Prostate gland (tissue), 2 donors: Measurements from ENCODE around the gene MYO16. TPM values are rescaled to one million over a fixed set of nuclear protein-coding genes. Genes with fewer than 3 reads are reported as not detected.

ENCODE experiments used
- DNase-seq: peaks from one replicate; pipeline ENCODE4 v3.0.0-alpha.2; 2019; ENCODE audit warnings: low spot score
- H3K27ac ChIP-seq, 2 donors: fragments of 200-600 bp; sonication (generic); 2 replicates each; pipeline ENCODE4 v1.5.1; 2017 to 2019
- H3K27me3 ChIP-seq: fragments of 200-600 bp; sonication (generic); replicated peaks from 2 replicates; pipeline ENCODE4 v1.5.1; 2019; ENCODE audit not compliant: insufficient read depth
- H3K36me3 ChIP-seq, 2 donors: fragments of 200-600 bp; sonication (generic); 1 replicate in 1 of 2; 2 replicates in 1 of 2; pipeline versions ENCODE4 v1.5.1 to v1.8.1; 2017 to 2019
- H3K4me1 ChIP-seq: fragments of 200-600 bp; sonication (generic); replicated peaks from 2 replicates; pipeline ENCODE4 v1.5.1; 2019
- H3K4me3 ChIP-seq, 2 donors: fragments of 200-600 bp; sonication (generic); 2 replicates each; pipeline ENCODE4 v1.5.1; 2017 to 2019
- H3K9me3 ChIP-seq: fragments of 200-600 bp; sonication (generic); 2 replicates; pipeline ENCODE4 v1.5.1; 2017
- CTCF ChIP-seq, 4 experiments: fragments of 200-600 bp in 2 of 4; fragments of 450-650 bp in 2 of 4; sonication (generic) in 2 of 4; IDR thresholded peaks; 1 replicate in 3 of 4; 2 replicates in 1 of 4; pipeline ENCODE4 v1.5.1; 2016 to 2019; ENCODE audit warnings: antibody characterized with exemption in 4 of 4, mild to moderate bottlenecking in 2 of 4, moderate library complexity in 2 of 4
- POLR2A ChIP-seq: fragments of 450-650 bp; IDR thresholded peaks from one replicate; pipeline ENCODE4 v1.6.1; 2016; ENCODE audit warnings: antibody characterized with exemption, mild to moderate bottlenecking
- POLR2AphosphoS5 ChIP-seq: sonication (generic); formaldehyde crosslinking; IDR thresholded peaks from one replicate; pipeline ENCODE4 v1.6.1; 2017; ENCODE audit warnings: antibody characterized with exemption
- WGBS: methylation state at CpG from one replicate; pipeline ENCODE4 v1.1.5; 2018; 5-methylcytosine and 5-hydroxymethylcytosine counted together
- intact Hi-C: fragments of 100-400 bp; cut with DNase I; formaldehyde crosslinking; loops from one replicate; pipeline ENCODE4 v1.14.2; 2022
- total RNA-seq, 2 donors: library from RNA; depleted of rRNA; stranded (reverse); fragments of >200 nt; gene quantifications; one replicate each; pipeline ENCODE4 v1.1.0, GENCODE V29; 2016

The MYO16 gene
- total RNA-seq, 2 donors from 2014 or later: 0.14 to 0.85 TPM

GRCh38 chr13:108858676-108859075 is 229.3 kb downstream of the MYO16 start:
- no peaks in the 10 kb centered on the region for H3K4me1 ChIP-seq
- H3K36me3 ChIP-seq: no peaks in the 10 kb centered on the region
- H3K9me3 ChIP-seq: no peaks in the 10 kb centered on the region
- H3K27ac ChIP-seq: no peak overlapping the region
- H3K27me3 ChIP-seq: no peaks in the 10 kb centered on the region
- no peak overlapping the region for H3K4me3 ChIP-seq
- no peak for DNase-seq
- TF ChIP-seq POLR2AphosphoS5 (no peak), POLR2A (no peak), CTCF (IDR thresholded peaks at IDR 0.05) (no peak)
- WGBS: 71% methylated on average over 5 of the region's 5 CpGs
- intact Hi-C loops: no loop called here

- 8% methylated on average over 8 of the region's 8 CpGs for WGBS
- H3K4me3 ChIP-seq: no peak overlapping the region
- TF ChIP-seq POLR2AphosphoS5 (peak; percentile 21), POLR2A (no peak)
- H3K27ac ChIP-seq: no peak overlapping the region
- no peaks in the 10 kb centered on the region for H3K27me3 ChIP-seq
- no peaks in the 10 kb centered on the region for H3K9me3 ChIP-seq
- H3K4me1 ChIP-seq: no peaks in the 10 kb centered on the region
- no peak for DNase-seq
- no peaks in the 10 kb centered on the region for H3K36me3 ChIP-seq
- intact Hi-C loops: no loop called here
Measured at GRCh38 chr13:108859197-108860012, 230.0 kb downstream of the MYO16 start.

- Histone ChIP-seq H3K27me3 (no peaks in the 10 kb centered on the region), H3K27ac (no peak overlapping the region), H3K36me3 (no peaks in the 10 kb centered on the region), H3K4me3 (no peak overlapping the region), H3K9me3 (no peaks in the 10 kb centered on the region), H3K4me1 (no peaks in the 10 kb centered on the region)
- 40% methylated on average over 3 of the region's 3 CpGs for WGBS
- intact Hi-C loops: no loop called here
- DNase-seq: no peak
- TF ChIP-seq CTCF (IDR thresholded peaks at IDR 0.05) (no peak), POLR2AphosphoS5 (no peak), POLR2A (no peak)
Measured at GRCh38 chr13:108860418-108860817, 231.0 kb downstream of the MYO16 start.

- no peaks in the 10 kb centered on the region for H3K9me3 ChIP-seq
- intact Hi-C loops: no loop called here
- H3K27ac ChIP-seq: no peak overlapping the region
- DNase-seq: no peak
- no peak overlapping the region for H3K4me3 ChIP-seq
- TF ChIP-seq CTCF (IDR thresholded peaks at IDR 0.05) (no peak), POLR2A (no peak), POLR2AphosphoS5 (no peak)
- no peaks in the 10 kb centered on the region for H3K27me3 ChIP-seq
- H3K4me1 ChIP-seq: no peaks in the 10 kb centered on the region
- WGBS: 86% methylated on average over 2 of the region's 2 CpGs
- H3K36me3 ChIP-seq: no peaks in the 10 kb centered on the region
Measured at GRCh38 chr13:108877300-108877699, 247.9 kb downstream of the MYO16 start.

GRCh38 chr13:108878732-108879131 is 249.3 kb downstream of the MYO16 start:
- no peaks in the 10 kb centered on the region for H3K4me1 ChIP-seq
- no peak overlapping the region for H3K27ac ChIP-seq
- H3K27me3 ChIP-seq: no peaks in the 10 kb centered on the region
- no peak overlapping the region for H3K4me3 ChIP-seq
- no peaks in the 10 kb centered on the region for H3K36me3 ChIP-seq
- TF ChIP-seq POLR2A (no peak), POLR2AphosphoS5 (no peak), CTCF (IDR thresholded peaks at IDR 0.05) (no peak)
- intact Hi-C loops: no loop called here
- 98% methylated on average over 2 of the region's 2 CpGs for whole genome bisulfite sequencing
- H3K9me3 ChIP-seq: no peaks in the 10 kb centered on the region
- no peak for DNase-seq
